GM21786 (cell line): ENCODE measurements around the gene TULP4.

ENCODE experiments used
- ATAC-seq: cut with Tn5 transposase; IDR thresholded peaks from one replicate; pipeline ENCODE4 v1.9.1; 2021; ENCODE audit not compliant: unreplicated experiment

Gene TULP4

DNA sequence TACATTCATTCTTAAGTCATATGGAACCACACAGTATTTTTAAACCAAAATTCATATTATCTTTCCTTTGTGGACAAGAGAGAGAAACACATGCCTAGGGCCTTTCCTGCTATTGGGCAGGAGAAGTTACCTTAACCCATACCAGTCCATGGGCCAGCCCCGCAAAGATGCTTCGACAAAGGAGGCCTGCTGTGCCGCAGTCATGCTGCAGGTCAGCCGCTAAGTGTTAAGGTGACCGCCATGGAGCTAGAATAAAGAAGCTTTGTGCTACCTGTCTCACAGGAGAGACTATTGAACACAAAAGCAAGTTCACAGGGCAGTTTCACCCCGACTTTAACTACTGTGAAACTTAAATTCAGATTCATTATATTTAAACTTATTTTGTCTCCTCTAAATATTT, 185.4 kb downstream of the TULP4 start:
- ATAC-seq, result no peak

DNA sequence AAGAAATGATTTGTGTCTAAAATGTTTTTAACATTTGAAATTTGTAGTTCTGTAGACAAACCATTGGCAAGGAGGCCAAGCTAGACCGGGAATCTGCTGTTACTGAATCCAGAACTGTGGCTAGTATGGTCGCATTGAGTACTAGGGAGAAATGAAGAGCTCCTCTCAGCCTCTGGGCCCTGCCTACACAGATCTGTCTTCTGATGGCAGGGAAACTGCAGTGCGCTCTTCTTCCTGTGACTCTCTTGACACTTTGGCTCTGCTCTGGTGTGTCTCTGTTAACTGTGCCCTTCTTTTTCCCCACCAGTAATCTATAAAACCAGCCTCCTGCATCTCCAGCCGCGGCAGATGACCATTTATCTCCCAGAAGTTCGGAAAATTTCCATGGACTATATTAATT, 186.1 kb downstream of the TULP4 start:
- no peak for ATAC-seq

DNA sequence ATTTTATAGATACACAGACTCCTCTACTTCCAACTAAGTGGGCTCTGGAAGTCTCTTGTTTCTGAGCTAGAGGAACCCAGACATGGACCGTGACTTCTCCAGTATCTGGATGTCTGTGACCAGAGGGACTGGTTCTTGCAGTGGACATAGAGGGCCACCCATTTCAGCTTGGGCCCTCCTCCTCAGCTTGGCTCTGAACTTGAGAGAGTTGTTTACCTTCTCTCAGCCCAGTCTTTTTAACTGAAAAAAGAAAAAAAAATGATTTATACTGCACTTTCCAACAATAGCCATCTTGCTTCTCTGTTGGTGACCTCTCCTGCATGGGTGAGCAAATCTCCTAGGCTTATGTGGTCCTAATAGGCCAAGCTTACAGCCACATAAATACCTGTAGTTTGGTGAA, 187.3 kb downstream of the TULP4 start:
- ATAC-seq, result no peak

DNA sequence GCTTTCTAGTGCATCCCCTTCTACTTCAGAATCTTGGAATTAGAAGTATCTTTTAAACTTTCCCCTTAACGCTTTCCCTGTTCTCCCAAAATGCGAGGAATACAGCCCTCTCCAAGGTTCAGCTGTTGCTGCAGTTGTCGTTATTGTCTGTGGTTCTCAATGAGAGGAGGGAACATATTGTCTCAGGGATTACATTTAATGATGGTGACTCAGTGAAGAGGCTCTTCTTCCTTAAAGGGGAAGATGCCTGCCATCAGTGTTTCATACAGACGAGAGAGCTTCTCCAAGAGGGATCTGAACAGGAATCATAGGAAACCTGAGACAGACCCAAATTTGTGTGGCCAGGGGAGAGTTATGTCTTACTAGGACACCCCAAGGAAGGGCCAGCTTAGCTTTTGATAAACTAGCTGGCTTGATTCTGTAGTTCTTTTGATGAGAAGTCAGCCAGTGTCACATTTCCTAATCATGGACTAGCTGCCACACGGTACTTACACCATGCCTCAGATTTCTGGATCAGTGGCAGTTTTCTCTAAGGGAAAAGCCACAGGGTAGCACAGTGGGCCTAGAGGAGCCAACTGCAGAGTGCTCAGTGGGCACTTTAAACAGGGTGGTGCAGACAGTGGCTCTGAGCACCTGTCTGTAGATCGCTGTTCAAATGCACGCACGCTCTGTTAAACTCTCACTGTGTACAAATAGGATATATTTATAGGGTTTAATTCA, 187.9 kb downstream of the TULP4 start:
- no peak for ATAC-seq

DNA sequence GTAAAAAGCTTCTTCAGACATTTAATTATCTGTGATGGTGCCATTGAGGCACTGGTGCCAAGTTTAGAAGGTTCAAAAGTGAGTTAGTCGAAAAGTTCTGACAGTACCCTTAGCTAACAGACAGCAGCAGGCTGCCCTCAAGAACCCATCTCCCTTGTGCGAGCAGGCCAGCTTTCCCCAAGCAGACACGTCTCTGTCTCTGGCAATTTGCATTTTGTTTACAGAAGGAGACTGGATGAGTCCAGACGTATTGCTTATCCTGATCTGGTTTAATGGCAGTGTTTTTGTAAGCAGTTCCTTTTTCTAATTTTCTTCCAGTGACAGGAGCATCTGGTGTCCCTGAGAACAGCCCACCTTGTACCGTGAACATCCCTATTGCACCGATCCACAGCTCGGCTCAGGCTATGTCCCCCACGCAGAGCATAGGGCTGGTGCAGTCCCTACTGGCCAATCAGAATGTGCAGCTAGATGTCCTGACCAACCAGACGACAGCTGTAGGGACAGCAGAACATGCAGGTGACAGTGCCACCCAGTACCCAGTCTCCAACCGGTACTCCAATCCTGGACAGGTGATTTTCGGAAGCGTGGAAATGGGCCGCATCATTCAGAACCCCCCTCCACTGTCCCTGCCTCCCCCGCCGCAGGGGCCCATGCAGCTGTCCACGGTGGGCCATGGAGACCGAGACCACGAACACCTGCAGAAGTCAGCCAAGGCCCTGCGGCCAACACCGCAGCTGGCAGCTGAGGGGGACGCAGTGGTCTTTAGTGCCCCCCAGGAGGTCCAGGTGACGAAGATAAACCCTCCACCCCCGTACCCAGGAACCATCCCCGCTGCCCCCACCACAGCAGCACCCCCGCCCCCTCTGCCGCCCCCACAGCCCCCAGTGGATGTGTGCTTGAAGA, 189.3 kb downstream of the TULP4 start:
- no peak for ATAC-seq

DNA sequence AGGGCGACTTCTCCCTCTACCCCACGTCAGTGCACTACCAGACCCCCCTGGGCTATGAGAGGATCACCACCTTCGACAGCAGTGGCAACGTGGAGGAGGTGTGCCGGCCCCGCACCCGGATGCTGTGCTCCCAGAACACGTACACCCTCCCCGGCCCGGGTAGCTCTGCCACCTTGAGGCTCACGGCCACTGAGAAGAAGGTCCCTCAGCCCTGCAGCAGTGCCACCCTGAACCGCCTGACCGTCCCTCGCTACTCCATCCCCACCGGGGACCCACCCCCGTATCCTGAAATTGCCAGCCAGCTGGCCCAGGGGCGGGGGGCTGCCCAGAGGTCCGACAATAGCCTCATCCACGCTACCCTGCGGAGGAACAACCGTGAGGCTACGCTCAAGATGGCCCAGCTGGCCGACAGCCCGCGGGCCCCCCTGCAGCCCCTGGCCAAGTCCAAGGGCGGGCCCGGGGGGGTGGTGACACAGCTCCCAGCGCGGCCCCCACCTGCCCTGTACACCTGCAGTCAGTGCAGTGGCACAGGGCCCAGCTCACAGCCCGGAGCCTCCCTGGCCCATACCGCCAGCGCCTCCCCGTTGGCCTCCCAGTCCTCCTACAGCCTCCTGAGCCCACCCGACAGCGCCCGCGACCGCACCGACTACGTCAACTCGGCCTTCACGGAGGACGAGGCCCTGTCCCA, 190.1 kb downstream of the TULP4 start:
- no peak for ATAC-seq

DNA sequence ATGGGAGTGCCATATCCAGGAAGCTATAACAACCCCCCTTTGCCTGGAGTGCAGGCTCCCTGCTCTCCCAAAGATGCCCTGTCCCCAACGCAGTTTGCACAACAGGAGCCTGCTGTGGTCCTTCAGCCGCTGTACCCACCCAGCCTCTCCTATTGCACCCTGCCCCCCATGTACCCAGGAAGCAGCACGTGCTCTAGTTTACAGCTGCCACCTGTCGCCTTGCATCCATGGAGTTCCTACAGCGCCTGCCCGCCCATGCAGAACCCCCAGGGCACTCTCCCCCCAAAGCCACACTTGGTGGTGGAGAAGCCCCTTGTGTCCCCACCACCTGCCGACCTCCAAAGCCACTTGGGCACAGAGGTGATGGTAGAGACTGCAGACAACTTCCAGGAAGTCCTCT, 191.0 kb downstream of the TULP4 start:
- no peak for ATAC-seq

DNA sequence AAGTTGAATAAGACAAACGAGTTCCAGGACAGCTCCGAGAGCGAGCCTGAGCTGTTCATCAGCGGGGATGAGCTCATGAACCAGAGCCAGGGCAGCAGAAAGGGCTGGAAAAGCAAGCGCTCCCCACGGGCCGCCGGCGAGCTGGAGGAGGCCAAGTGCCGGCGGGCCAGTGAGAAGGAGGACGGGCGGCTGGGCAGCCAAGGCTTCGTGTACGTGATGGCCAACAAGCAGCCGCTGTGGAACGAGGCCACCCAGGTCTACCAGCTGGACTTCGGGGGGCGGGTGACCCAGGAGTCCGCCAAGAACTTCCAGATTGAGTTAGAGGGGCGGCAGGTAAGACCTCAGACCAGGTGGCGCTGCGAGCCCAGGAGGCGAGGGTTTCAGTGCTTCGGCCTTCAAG, 191.6 kb downstream of the TULP4 start:
- no peak for ATAC-seq

DNA sequence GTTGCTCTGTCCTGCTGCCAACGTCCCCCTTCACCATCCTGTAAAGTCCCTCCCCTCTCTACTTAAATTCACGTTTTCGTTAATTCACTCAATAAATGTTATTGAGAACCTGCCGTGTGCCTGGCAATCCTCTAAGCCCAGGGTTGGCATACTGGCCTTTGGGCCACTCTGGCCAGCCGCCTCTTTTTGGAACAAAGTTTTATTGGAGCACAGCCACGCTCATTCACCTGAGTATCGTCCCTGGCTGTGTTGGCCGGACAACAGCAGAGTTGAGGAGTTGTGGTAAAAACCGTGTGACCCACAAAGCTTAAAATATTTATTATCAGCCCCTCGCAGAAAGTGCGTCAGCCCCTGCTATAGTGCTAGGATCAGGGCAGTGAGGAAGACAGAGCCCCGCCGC, 192.9 kb downstream of the TULP4 start:
- no peak for ATAC-seq

DNA sequence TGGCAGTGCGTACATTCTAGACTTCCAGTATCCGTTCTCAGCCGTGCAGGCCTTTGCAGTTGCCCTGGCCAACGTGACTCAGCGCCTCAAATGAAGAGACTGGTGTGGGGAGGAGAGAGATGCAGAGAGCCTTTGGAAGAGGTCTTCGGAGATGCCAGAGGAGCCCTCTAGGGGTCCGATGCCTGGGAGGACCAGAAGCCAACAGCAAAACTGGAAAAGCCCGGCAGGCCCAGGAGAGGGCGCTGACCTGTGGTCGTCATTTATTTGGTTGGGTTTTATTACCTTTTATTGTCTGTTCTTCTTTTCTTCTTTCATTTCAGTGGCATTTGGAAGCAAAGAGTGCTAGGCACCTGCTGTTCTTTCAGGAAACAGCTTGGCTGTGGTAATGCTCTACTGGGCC, 194.3 kb downstream of the TULP4 start:
- no peak for ATAC-seq

DNA sequence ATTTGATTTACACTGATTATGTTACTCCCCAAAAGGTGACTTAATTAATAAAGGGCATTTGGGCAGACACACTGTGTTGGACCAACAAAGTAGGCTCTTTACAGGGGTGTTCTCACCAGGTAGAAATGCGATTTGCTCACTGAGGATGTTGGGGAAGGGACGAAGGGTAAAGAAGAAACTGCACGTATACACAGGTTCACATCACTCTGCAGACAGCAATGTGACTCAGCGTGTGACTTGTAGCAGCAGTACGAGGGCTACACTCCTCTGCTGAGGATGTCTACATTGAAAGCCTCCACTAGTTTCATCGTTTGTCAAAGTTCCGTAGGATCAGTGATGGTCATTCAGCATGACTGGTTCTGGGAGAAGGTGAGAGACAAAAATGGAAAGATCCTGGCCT, 194.9 kb downstream of the TULP4 start:
- ATAC-seq, result no peak

DNA sequence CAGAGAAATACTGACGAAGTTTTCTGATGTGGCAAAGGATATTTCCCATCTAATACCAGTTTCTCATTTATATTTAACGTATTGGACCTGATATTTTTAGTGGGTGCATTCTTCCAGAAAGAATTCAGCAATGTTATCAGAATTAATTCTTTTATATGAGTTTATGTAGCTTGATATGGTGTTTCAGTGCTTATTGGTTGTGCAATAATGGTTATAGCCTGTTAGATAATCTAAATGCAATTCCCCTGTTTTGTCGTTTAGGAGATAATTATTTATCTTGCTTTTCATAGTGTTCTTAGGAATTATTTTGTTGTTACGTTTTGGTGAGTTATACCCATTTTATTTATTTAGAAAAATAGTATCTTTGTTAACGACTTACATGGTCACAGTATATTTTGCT, 196.2 kb downstream of the TULP4 start:
- ATAC-seq, result no peak

DNA sequence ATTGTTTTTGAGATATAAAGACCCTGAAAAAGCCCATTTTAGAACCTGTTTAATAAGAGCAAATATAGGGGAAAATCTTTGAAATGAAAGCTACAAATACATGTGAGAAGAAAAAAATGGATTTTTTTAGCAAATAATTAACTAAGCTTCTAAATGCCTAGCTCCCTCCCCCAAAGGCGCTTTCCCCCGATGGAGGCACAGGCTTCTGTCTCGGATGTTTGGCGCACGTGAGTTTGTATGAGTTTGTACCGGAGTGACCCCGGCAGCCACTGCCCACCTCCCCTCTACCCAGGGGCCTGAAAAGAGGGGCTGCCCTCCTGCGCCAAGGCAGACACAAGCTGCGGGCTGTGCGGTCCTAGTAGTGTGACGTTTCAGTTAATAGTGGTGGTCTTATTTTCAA, 197.2 kb downstream of the TULP4 start:
- no peak for ATAC-seq

DNA sequence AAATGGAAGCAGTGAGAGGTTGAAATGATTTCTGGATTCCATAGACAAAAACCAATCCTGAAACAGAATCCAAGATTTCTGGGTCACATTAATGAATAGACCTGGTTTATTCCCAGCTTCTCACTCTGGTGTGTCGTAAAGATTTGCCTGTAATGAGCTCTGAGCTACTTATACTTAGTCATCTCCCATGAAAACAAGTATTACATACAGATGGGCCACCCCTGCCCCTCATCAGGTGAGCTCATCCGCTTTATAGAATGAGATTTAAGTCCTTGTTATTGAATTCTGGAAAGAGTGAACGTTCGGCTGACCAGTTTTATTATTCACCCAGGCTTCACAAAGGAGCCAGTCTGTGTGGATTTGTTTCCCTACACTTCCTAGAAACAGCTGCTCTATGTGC, 200.5 kb downstream of the TULP4 start:
- no peak for ATAC-seq

DNA sequence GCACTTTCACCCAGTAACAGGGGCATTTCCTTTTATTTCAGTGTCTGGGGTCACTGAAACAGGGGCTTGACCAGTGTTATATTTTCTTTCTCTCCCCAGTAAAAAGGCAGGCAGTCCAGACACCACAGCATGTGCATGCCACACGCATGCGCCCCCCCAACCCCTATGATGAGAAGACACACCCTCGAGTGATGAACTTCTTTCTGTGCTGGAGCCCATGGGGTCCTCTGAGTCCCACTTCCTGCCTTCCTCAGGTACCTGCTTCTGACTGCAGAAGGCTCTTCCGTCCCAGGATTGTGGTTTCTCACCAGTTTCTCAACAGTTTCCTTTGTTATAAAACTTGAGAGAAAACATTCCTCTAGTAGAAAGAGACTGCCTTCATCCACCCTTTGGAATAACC, 201.9 kb downstream of the TULP4 start:
- no peak for ATAC-seq

DNA sequence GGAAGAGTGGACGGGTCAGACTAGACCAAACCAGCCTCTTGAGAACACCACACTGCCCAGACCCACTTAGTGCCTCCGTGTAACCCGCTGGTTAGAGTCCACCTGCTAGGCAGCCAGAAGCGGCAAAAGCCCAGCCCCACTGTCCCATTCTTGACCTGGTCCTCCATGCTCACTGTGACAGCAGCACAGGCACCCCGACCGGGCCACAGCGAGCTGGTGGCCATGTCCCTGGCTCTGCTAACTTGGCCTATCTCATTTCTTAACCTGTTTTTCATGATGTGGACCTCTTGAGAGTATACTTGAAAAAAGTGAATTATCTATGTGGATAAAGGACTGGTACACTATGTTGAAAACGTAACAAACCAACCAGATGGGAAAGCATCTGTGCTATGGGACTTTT, 202.7 kb downstream of the TULP4 start:
- ATAC-seq, result no peak

DNA sequence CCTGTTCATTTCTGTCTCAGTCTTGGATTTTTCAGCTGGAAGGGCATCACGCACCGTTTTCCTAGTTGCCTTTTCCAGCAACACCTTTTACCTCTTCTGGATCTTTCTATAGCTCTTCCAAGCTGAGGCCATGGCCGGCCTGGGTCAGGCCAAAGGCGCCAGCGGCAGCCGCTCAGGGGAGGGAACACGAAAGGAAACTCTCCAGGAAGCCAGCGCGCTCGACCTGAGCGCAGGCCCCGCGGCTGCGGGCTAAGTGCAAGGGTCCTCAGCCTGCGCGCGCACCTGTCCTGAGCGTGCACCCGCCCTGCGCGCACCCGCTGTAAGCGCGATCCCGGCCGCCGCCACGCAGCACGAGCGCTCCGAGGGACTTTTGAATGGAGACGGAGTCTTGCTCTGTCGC, 203.8 kb downstream of the TULP4 start:
- ATAC-seq, result no peak

DNA sequence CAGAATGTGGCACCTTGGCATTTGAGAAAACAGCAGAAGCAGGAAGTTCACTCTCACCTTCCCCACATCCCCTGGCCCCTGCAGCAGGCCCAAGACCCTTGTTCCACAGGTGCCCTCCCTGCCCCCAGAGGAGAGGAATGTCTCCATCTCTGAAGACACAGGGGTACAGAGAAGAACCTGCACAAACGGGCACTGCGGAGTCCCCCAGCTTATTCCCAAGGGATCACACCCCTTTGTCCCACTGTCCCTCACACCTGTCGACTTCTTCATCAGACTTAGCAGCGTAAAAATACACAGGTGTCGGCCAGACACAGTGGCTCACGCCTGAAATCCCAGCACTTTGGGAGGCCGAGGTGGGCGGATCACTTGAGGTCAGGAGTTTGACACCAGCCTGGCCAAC, 204.8 kb downstream of the TULP4 start:
- ATAC-seq, result no peak

DNA sequence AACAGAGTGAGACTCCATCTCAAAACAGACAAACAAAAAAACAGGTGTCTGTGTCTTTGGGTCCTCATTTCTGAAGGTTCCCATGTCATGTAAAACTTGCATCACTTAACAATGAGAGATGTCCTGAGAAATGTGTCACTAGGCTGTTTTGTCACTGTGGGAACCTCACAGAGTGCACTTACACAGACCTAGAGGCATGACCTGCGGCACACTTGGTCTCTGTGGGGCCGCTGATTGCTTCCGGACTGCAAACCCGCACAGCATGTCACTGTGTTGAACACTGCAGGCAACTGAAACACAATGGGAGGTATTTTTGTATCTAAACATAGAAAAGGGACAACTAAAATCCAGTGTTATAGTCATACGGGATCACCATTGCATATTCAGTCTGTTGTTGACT, 205.3 kb downstream of the TULP4 start:
- peak; percentile 58 for ATAC-seq

DNA sequence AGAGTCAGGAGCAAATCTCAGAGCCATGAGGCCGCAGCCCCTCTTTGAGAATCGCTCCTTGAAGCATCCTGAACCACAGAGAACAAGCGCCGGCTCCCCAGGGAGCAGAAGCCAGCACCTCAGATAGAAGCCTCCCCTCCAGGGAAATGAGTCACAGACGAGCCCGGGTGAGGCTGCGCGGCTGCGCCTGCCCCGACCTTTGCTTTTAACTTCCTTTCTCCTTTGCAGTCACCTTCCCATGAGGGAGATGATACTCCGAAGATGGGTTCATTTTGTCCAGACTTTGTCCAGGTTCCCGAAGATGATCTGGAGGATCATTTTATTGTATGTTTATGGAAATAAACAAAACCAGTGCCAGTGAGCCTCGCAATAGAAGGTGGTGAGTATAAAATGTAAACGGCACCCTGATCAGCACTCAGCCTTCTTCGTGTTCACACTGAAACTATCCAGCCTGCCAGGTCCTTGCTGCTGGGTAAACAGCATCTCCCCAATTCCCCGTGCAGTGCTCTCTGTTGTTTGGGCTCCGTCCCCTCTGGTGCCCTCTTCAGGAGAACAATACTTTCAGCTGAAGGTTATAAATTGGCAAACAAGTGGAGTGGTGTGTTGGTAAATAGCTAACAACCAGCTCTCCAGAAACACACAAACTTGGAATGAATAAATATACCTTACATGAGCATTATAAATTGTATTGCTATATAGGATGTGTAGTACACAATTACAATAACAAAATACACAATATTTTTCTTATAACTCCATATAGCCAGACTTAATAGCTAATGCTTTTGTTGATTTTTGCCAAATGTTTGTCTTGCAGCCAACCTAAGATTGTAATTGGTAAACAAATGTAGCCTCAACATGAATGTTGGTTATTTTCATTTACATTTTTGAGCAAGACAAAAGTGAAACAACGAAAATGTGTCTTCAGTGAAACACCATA, 206.2 kb downstream of the TULP4 start:
- ATAC-seq, result peak; percentile 68

DNA sequence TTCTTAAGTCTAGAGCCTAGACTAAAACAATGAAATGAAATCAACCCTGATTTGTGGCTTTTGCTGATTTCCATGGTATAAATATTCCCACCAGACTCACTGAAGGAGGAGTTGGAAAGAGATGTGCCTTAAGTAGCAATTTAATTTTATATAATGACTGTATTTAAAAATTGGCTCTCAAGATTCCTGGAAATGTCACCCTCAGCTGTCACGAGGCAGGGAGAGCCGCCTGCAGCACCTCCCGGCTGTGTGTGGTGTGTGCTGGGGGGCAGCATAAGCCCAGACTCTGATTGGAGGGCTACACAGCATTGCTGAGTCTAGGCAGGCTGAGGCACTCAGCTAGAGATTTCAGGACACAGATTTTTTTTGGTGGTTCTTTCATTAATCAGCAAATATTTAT, 207.0 kb downstream of the TULP4 start:
- no peak for ATAC-seq
